Activated naive CD8-positive, alpha-beta T cell (primary cell): ENCODE results near the gene ALG10.
A peak's percentile ranks its signal among the peaks of the same experiment; 100 is the strongest.
"Not testable (repeated sequence)": the region's sequence is repeated elsewhere in the genome, so short reads cannot be mapped to it uniquely, and the experiment has no call there.

Experiments used
- H3K27ac Mint-ChIP-seq: one replicate; pipeline ENCODE4 v1.8.0; 2021; ENCODE audit warnings: mixed read lengths
- H3K27me3 Mint-ChIP-seq: one replicate; pipeline ENCODE4 v1.8.0; 2021; ENCODE audit warnings: mixed read lengths
- H3K36me3 Mint-ChIP-seq: one replicate; pipeline ENCODE4 v1.8.0; 2021; ENCODE audit warnings: mixed read lengths
- H3K4me1 Mint-ChIP-seq: one replicate; pipeline ENCODE4 v1.8.0; 2021; ENCODE audit warnings: low read depth, mixed read lengths
- H3K4me3 Mint-ChIP-seq: one replicate; pipeline ENCODE4 v1.8.0; 2021; ENCODE audit warnings: mild to moderate bottlenecking, mixed read lengths
- H3K9me3 Mint-ChIP-seq: one replicate; pipeline ENCODE4 v1.8.0; 2021; ENCODE audit warnings: low read depth, mixed read lengths

Gene ALG10

GRCh38 chr12:34047855-34048254 lies 25.6 kb downstream of the ALG10 start:
- not testable (repeated sequence) for H3K27ac Mint-ChIP-seq, H3K36me3 Mint-ChIP-seq, H3K4me1 Mint-ChIP-seq, H3K27me3 Mint-ChIP-seq, H3K4me3 Mint-ChIP-seq
- peaks cover 28% of the 10 kb centered on the region for H3K9me3 Mint-ChIP-seq

- Mint-ChIP-seq H3K4me1 (no peaks in the 10 kb centered on the region), H3K4me3 (no peak overlapping the region), H3K9me3 (peaks cover 29% of the 10 kb centered on the region), H3K36me3 (peaks cover 10% of the 10 kb centered on the region), H3K27ac (no peak overlapping the region), H3K27me3 (peaks cover 6% of the 10 kb centered on the region)
These were observed 26.4 kb downstream of the ALG10 start for GRCh38 chr12:34048714-34049113.

GRCh38 chr12:34051486-34051885 lies 29.2 kb downstream of the ALG10 start:
- Mint-ChIP-seq H3K4me1 (peaks cover 8% of the 10 kb centered on the region), H3K9me3 (peaks cover 29% of the 10 kb centered on the region), H3K27me3 (peaks cover 6% of the 10 kb centered on the region), H3K27ac (no peak overlapping the region), H3K4me3 (no peak overlapping the region), H3K36me3 (peaks cover 10% of the 10 kb centered on the region)

GRCh38 chr12:34054938-34055337 lies 32.6 kb downstream of the ALG10 start:
- no peak overlapping the region for H3K27ac Mint-ChIP-seq
- no peaks in the 10 kb centered on the region for H3K27me3 Mint-ChIP-seq
- H3K4me1 Mint-ChIP-seq, result peaks cover 8% of the 10 kb centered on the region
- H3K36me3 Mint-ChIP-seq, result peaks cover 5% of the 10 kb centered on the region
- peak overlapping the region; percentile 22 for H3K4me3 Mint-ChIP-seq
- H3K9me3 Mint-ChIP-seq, result peaks cover 19% of the 10 kb centered on the region
